DOHH2 (cell line): ENCODE data around the gene CCND3.
"Not testable (repeated sequence)": the region's sequence is repeated elsewhere in the genome, so short reads cannot be mapped to it uniquely, and the experiment has no call there.

Source experiments
- EZH2phosphoT487 ChIP-seq: fragments of 200-600 bp; sonication (generic); IDR thresholded peaks from 2 replicates; pipeline ENCODE4 v1.6.1; 2017; ENCODE audit warnings: borderline replicate concordance, mild to moderate bottlenecking, antibody characterized with exemption, low read length, moderate library complexity, mixed read lengths
- TF ChIP-seq, protein P1 (sequence below): fragments of 200-600 bp; sonication (generic); IDR thresholded peaks from one replicate; pipeline ENCODE4 v1.5.1; 2014; ENCODE audit warnings: antibody characterized with exemption, mild to moderate bottlenecking, low read depth, low read length; ENCODE audit not compliant: poor library complexity, severe bottlenecking

DNA sequence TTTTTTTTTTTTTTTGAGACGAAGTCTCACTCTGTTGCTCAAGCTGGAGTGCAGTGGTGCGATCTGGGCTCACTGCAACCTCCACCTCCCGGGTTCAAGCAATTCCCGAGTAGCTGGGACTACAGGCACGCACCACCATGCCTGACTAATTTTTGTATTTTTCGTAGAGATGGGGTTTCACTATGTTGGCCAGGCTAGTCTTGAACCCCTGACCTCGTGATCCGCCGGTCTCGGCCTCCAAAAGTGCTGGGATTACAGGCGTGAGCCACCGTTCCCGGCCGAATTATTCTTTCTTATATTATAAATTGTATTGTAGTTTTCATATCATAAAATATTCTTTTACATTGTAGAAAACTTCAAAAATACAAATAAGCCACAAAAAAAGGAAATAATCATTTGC lies 1.3 kb upstream of the CCND3 start:
- TF ChIP-seq, protein P1, sequence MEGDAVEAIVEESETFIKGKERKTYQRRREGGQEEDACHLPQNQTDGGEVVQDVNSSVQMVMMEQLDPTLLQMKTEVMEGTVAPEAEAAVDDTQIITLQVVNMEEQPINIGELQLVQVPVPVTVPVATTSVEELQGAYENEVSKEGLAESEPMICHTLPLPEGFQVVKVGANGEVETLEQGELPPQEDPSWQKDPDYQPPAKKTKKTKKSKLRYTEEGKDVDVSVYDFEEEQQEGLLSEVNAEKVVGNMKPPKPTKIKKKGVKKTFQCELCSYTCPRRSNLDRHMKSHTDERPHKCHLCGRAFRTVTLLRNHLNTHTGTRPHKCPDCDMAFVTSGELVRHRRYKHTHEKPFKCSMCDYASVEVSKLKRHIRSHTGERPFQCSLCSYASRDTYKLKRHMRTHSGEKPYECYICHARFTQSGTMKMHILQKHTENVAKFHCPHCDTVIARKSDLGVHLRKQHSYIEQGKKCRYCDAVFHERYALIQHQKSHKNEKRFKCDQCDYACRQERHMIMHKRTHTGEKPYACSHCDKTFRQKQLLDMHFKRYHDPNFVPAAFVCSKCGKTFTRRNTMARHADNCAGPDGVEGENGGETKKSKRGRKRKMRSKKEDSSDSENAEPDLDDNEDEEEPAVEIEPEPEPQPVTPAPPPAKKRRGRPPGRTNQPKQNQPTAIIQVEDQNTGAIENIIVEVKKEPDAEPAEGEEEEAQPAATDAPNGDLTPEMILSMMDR, result not testable (repeated sequence)
- not testable (repeated sequence) for TF ChIP-seq EZH2phosphoT487
